BE2C (cell line): Measurements from ENCODE around the gene SLC20A1.

Experiments
- DNase-seq: peaks from one replicate; pipeline ENCODE4 v3.0.0-alpha.2; 2020
- H3K27me3 ChIP-seq: fragments of 250-450 bp; sonication (Bioruptor Pico); 2 replicates; pipeline ENCODE4 v1.5.1; 2020; ENCODE audit warnings: mild to moderate bottlenecking
- H3K36me3 ChIP-seq: fragments of 250-450 bp; sonication (Bioruptor Pico); 2 replicates; pipeline ENCODE4 v1.5.1; 2020; ENCODE audit warnings: mild to moderate bottlenecking
- H3K4me1 ChIP-seq: fragments of 250-450 bp; sonication (Bioruptor Pico); 2 replicates; pipeline ENCODE4 v1.5.1; 2020
- H3K4me3 ChIP-seq: 2 replicates; pipeline ENCODE4 v1.5.1; 2011; ENCODE audit warnings: low read depth, low read length
- H3K9me3 ChIP-seq: fragments of 250-450 bp; sonication (Bioruptor Pico); 2 replicates; pipeline ENCODE4 v1.5.1; 2020
- CTCF ChIP-seq: IDR thresholded peaks from 2 replicates; pipeline ENCODE4 v1.5.1; 2012; ENCODE audit warnings: mild to moderate bottlenecking, low read depth, low read length

SLC20A1 gene

DNA sequence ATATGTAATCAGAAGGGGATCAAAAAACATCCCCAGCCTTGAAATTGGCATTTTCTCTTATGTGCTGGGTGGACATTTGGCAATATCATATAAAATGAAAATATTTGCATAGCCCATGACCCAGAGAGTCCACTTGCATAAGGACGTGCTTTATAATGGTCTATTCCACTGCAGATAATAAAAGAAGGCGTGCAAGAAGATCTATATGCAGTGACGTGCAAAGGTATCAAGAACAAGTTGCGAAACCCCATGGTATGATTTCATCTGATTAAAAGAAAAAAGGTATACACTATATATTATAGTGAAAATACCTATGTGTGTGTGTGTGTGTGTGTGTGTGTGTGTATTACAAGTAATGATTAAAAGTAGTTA lies 8.5 kb upstream of the SLC20A1 start:
- no peaks in the 10 kb centered on the region for H3K36me3 ChIP-seq
- no peaks in the 10 kb centered on the region for H3K27me3 ChIP-seq
- H3K4me3 ChIP-seq, result no peak overlapping the region
- H3K9me3 ChIP-seq, result no peaks in the 10 kb centered on the region
- TF ChIP-seq CTCF, result no peak
- DNase-seq, result no peak
- H3K4me1 ChIP-seq, result no peaks in the 10 kb centered on the region

- H3K4me3 ChIP-seq, result no peak overlapping the region
- H3K36me3 ChIP-seq, result no peaks in the 10 kb centered on the region
- TF ChIP-seq CTCF, result no peak
Measured at GRCh38 chr2:112639936-112640335, 5.8 kb upstream of the SLC20A1 start.

GRCh38 chr2:112640467-112640799 lies 5.3 kb upstream of the SLC20A1 start:
- no peak overlapping the region for H3K4me3 ChIP-seq
- no peaks in the 10 kb centered on the region for H3K27me3 ChIP-seq
- 0 out of 2 replicates have a peak, but pooled peaks cover 4% of the 10 kb centered on the region for H3K4me1 ChIP-seq
- DNase-seq, result no peak
- H3K9me3 ChIP-seq, result no peaks in the 10 kb centered on the region
- no peaks in the 10 kb centered on the region for H3K36me3 ChIP-seq
- TF ChIP-seq CTCF, result no peak

More at GRCh38 chr2:112639936-112640335, 5.8 kb upstream of the SLC20A1 start:
- Histone ChIP-seq H3K27me3 (no peaks in the 10 kb centered on the region), H3K4me1 (0 out of 2 replicates have a peak, but pooled peaks cover 4% of the 10 kb centered on the region), H3K9me3 (no peaks in the 10 kb centered on the region)
- DNase-seq, result no peak

- H3K36me3 ChIP-seq, result no peaks in the 10 kb centered on the region
- H3K4me3 ChIP-seq, result no peak overlapping the region
- no peak for DNase-seq
- TF ChIP-seq CTCF, result no peak
- H3K27me3 ChIP-seq, result no peaks in the 10 kb centered on the region
- 0 out of 2 replicates have a peak, but pooled peaks cover 4% of the 10 kb centered on the region for H3K4me1 ChIP-seq
- no peaks in the 10 kb centered on the region for H3K9me3 ChIP-seq
Measured at GRCh38 chr2:112640800-112641675, 4.7 kb upstream of the SLC20A1 start.

GRCh38 chr2:112641701-112642100 lies 4.0 kb upstream of the SLC20A1 start:
- H3K36me3 ChIP-seq, result no peaks in the 10 kb centered on the region; the same call in 1 of the 2 replicates
- H3K4me3 ChIP-seq, result no peak overlapping the region
- 0 out of 2 replicates have a peak, but pooled peaks cover 4% of the 10 kb centered on the region for H3K4me1 ChIP-seq
- no peak for TF ChIP-seq CTCF
- no peak for DNase-seq
- no peaks in the 10 kb centered on the region for H3K9me3 ChIP-seq
- H3K27me3 ChIP-seq, result no peaks in the 10 kb centered on the region

- H3K9me3 ChIP-seq, result no peaks in the 10 kb centered on the region
- H3K36me3 ChIP-seq, result peaks cover 4% of the 10 kb centered on the region
- no peak for TF ChIP-seq CTCF
- H3K4me1 ChIP-seq, result 0 out of 2 replicates have a peak, but pooled peaks cover 4% of the 10 kb centered on the region
- no peaks in the 10 kb centered on the region for H3K27me3 ChIP-seq
- H3K4me3 ChIP-seq, result no peak overlapping the region
- no peak for DNase-seq
Measured at GRCh38 chr2:112642561-112642960, 3.2 kb upstream of the SLC20A1 start.
